Measurements from ENCODE around the gene PTPRK.

DNA sequence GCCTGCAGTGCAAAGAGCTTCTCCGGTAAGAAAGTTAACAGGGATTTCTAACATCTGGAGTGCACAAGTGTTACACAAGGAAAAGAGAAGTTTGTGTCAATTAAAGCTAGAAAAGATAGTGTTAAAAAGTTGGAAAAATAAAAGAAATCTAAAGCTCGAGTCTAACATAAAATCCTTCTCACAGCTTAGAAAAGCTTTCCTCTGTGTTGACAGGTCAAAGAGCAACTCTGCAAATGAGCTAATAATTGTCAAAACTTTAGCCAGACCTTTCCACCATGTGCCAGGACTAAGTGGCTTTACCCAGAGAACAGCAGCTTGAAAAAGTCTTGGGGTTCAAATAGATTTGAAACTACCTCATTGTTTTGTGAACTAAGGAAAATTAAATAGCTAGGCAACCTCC is 14.8 kb downstream of the PTPRK start:
- TF ChIP-seq, protein P1, sequence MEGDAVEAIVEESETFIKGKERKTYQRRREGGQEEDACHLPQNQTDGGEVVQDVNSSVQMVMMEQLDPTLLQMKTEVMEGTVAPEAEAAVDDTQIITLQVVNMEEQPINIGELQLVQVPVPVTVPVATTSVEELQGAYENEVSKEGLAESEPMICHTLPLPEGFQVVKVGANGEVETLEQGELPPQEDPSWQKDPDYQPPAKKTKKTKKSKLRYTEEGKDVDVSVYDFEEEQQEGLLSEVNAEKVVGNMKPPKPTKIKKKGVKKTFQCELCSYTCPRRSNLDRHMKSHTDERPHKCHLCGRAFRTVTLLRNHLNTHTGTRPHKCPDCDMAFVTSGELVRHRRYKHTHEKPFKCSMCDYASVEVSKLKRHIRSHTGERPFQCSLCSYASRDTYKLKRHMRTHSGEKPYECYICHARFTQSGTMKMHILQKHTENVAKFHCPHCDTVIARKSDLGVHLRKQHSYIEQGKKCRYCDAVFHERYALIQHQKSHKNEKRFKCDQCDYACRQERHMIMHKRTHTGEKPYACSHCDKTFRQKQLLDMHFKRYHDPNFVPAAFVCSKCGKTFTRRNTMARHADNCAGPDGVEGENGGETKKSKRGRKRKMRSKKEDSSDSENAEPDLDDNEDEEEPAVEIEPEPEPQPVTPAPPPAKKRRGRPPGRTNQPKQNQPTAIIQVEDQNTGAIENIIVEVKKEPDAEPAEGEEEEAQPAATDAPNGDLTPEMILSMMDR (optimal IDR thresholded peaks at IDR 0.05 in 1 of 3, IDR thresholded peaks at IDR 0.05 in 1 of 3, conservative IDR thresholded peaks at IDR 0.05 in 1 of 3; ENCODE audit: extremely low read depth in 1 of 3, insufficient read depth in 2 of 3, low read length in 3 of 3) = no peak
- TF ChIP-seq EZH2 (IDR thresholded peaks at IDR 0.05; ENCODE audit: low read length) = no peak

All from keratinocyte (primary cell).